GM12872 (cell line): ENCODE results near the gene ABTB1.

Source experiments
- CTCF ChIP-seq: IDR thresholded peaks from 3 replicates; pipeline ENCODE4 v1.5.1; 2011; ENCODE audit warnings: low read depth, mild to moderate bottlenecking, low read length, moderate library complexity; ENCODE audit not compliant: insufficient read depth

ABTB1 gene

DNA sequence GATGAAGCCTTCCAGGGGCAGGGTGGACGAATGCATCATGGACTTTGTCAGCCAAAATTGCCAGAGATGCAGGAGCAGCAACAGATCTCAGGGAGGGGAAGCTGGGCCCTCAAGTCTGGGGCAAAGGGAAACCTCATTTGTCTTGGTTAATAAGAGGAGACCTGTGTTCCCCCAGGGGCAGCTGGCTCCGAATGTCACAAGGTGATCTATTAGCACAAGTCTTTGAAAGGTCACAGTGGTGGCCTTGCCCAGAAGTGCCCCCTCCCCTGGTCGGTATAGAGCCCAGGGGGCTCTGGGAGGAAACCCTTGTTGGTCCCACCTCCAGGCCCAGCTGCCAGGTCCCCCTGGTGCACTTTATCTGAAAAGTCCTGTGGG, 46.2 kb downstream of the ABTB1 start:
- TF ChIP-seq CTCF, result no peak

GRCh38 chr3:127719369-127719768, 46.6 kb downstream of the ABTB1 start:
- TF ChIP-seq CTCF, result no peak

DNA sequence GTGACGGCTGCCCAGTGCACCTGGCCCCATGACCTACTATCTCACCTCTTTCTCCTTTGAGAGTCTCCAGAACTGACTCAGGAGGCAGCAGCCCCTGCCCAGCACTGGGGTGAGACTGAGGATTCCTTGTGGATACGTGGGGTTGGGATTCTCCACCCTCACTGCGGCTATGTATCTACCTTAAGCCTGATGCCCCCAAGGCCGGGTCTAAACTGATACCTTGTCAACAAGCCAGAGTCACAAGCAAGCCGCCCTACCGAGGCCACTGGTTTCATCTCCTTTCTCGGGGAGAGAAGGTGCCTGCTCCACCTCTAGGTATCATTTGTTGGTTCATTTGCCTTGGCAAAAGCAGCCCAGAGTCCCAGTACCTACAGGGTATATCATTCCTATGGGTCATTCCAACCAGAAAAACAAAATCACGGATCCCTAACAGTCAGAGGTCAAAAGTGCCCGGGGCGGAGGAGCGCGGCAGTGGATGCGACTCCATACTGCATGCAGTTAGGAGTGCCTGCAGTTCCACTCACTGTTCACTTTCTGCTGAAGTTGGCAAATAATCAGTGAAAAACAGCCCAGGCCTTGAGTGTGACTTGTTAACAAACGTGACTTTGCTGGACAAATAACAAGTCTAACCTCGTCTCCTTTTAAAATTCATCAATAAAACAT, 47.5 kb downstream of the ABTB1 start:
- TF ChIP-seq CTCF, result no peak

- TF ChIP-seq CTCF, result no peak
These were observed 48.5 kb downstream of the ABTB1 start for GRCh38 chr3:127720985-127721935.

- TF ChIP-seq CTCF, result no peak
These were observed 49.5 kb downstream of the ABTB1 start for GRCh38 chr3:127722091-127722784.

DNA sequence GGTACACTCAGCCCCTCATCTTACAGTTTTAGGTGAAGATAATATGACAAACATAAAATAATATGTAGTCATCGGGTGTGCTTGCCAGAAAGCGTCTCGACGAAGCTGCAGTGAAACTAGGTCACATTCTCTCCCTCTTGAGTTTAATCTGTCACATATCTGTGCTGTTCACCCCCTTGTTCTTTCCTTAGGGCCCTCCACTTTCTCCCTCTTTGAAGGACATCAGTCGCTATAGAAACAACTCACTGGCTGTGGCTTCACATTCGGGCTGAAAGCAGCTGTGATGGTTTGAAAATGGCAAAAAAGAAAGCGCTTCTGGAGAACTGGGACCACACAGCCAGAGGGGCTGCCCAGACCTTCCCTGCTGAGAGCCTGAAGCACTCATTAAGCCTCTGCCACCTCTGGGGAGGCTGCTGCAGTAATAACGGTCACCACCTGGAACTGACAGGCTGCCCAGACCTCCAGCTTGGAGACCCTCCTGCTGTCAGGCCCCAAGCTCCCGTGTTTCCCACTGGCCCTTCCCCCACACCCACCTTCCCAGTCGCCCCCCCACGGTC, 50.3 kb downstream of the ABTB1 start:
- TF ChIP-seq CTCF, result no peak

DNA sequence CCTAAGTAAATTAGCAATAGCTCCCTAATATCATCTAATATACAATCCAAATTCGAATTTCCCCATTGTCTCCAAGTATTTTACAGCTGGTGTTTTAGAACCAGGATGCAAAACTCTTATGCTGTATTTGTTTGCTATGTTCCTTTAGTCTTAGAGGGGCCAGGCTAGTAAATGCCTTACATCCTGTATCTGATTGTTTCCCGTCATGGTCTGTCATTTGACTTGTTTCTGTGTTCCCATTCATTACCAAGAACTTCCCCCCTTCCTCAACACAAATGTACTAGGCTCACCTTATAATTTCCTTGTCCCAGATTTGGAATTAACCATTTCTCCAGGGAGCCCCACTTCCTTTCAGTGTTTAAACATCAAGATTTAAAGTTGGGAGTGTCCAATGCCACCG, 54.1 kb downstream of the ABTB1 start:
- TF ChIP-seq CTCF, result no peak
